ENCODE data around the gene ZSCAN12.

- TF ChIP-seq EP300 (IDR thresholded peaks at IDR 0.05; ENCODE audit: low read depth in 2 of 2, low read length in 2 of 2) (no peak), EP300 (CRISPR knock-in tag; IDR thresholded peaks at IDR 0.05; ENCODE audit: borderline replicate concordance) (no peak), CHD2 (IDR thresholded peaks at IDR 0.05; ENCODE audit: low read depth, low read length) (no peak), ZBTB14 (CRISPR knock-in tag; IDR thresholded peaks at IDR 0.05) (no peak), ZSCAN29 (CRISPR knock-in tag; conservative IDR thresholded peaks at IDR 0.05) (no peak), ZNF558 (CRISPR knock-in tag; IDR thresholded peaks at IDR 0.05; ENCODE audit: borderline replicate concordance) (no peak), EZH2 (conservative IDR thresholded peaks at IDR 0.05; ENCODE audit: low read depth, low read length) (no peak)
- TF ChIP-seq, protein P1, sequence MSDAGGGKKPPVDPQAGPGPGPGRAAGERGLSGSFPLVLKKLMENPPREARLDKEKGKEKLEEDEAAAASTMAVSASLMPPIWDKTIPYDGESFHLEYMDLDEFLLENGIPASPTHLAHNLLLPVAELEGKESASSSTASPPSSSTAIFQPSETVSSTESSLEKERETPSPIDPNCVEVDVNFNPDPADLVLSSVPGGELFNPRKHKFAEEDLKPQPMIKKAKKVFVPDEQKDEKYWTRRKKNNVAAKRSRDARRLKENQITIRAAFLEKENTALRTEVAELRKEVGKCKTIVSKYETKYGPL (CRISPR knock-in tag; IDR thresholded peaks at IDR 0.05), result no peak
- TF ChIP-seq, protein P2, sequence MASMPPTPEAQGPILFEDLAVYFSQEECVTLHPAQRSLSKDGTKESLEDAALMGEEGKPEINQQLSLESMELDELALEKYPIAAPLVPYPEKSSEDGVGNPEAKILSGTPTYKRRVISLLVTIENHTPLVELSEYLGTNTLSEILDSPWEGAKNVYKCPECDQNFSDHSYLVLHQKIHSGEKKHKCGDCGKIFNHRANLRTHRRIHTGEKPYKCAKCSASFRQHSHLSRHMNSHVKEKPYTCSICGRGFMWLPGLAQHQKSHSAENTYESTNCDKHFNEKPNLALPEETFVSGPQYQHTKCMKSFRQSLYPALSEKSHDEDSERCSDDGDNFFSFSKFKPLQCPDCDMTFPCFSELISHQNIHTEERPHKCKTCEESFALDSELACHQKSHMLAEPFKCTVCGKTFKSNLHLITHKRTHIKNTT (CRISPR knock-in tag; IDR thresholded peaks at IDR 0.05), result no peak
- TF ChIP-seq, protein P3, sequence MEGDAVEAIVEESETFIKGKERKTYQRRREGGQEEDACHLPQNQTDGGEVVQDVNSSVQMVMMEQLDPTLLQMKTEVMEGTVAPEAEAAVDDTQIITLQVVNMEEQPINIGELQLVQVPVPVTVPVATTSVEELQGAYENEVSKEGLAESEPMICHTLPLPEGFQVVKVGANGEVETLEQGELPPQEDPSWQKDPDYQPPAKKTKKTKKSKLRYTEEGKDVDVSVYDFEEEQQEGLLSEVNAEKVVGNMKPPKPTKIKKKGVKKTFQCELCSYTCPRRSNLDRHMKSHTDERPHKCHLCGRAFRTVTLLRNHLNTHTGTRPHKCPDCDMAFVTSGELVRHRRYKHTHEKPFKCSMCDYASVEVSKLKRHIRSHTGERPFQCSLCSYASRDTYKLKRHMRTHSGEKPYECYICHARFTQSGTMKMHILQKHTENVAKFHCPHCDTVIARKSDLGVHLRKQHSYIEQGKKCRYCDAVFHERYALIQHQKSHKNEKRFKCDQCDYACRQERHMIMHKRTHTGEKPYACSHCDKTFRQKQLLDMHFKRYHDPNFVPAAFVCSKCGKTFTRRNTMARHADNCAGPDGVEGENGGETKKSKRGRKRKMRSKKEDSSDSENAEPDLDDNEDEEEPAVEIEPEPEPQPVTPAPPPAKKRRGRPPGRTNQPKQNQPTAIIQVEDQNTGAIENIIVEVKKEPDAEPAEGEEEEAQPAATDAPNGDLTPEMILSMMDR (CRISPR knock-in tag; IDR thresholded peaks at IDR 0.05), result no peak
Measured at GRCh38 chr6:28429781-28430180, 30.2 kb upstream of the ZSCAN12 start.

Data from HepG2 (cell line).